Thymus (tissue), 11 donors: ENCODE data around the gene POLR2A. TPM values are rescaled to one million over a fixed set of nuclear protein-coding genes. Genes with fewer than 3 reads are reported as not detected.

Source experiments
- DNase-seq, 9 donors: peaks; one replicate each; pipeline ENCODE4 v3.0.0-alpha.2; 2013; ENCODE audit warnings: low spot score in 9 of 9, low read depth in 6 of 9, missing footprints in 1 of 9
- H3K27ac ChIP-seq, 2 donors: one replicate each; pipeline ENCODE4 v1.5.1; 2013; ENCODE audit warnings: control low read depth in 1 of 2, low read depth in 1 of 2, low read length in 1 of 2, mild to moderate bottlenecking in 1 of 2, moderate library complexity in 1 of 2
- H3K27me3 ChIP-seq, 2 donors: one replicate each; pipeline ENCODE4 v1.5.1; 2013; ENCODE audit warnings: low read length in 1 of 2; ENCODE audit not compliant: control insufficient read depth in 2 of 2, insufficient read depth in 1 of 2
- H3K36me3 ChIP-seq, 2 donors: one replicate each; pipeline ENCODE4 v1.5.1; 2013; ENCODE audit warnings: low read length in 1 of 2, mild to moderate bottlenecking in 1 of 2, moderate library complexity in 1 of 2; ENCODE audit not compliant: control insufficient read depth in 2 of 2, insufficient read depth in 2 of 2
- H3K4me1 ChIP-seq, 2 donors: one replicate each; pipeline ENCODE4 v1.5.1; 2013; ENCODE audit warnings: low read length in 2 of 2; ENCODE audit not compliant: control insufficient read depth in 2 of 2, insufficient read depth in 2 of 2
- H3K4me3 ChIP-seq, 2 donors: one replicate each; pipeline ENCODE4 v1.5.1; 2013; ENCODE audit warnings: low read length in 2 of 2, control low read depth in 1 of 2, mild to moderate bottlenecking in 1 of 2
- H3K9me3 ChIP-seq, 2 donors: one replicate each; pipeline ENCODE4 v1.5.1; 2013; ENCODE audit warnings: low read length in 1 of 2, mild to moderate bottlenecking in 1 of 2; ENCODE audit not compliant: control insufficient read depth in 2 of 2, insufficient read depth in 1 of 2
- WGBS: extraction: QIAGEN DNeasy Blood & Tissue Kit; methylation state at CpG from one replicate; pipeline ENCODE4 v1.1.7; 2013; 5-methylcytosine and 5-hydroxymethylcytosine counted together
- polyA plus RNA-seq: library from polyadenylated mRNA; stranded (reverse); fragments of 200-250 nt; gene quantifications from one replicate; pipeline ENCODE4 v1.2.3, GENCODE V29; 2013
- total RNA-seq: library from RNA; stranded (reverse); fragments of 120-200 nt; gene quantifications from one replicate; pipeline ENCODE4 v1.2.4, GENCODE V29; 2013
- donor health status: healthy.

Gene POLR2A
- total and polyA plus RNA-seq, 2 donors, result 23.5 to 33.5 TPM

- H3K27ac ChIP-seq, result no peak overlapping the region
- no peak overlapping the region for H3K4me3 ChIP-seq
Measured at GRCh38 chr17:7508145-7508544, 24.0 kb downstream of the POLR2A start.

GRCh38 chr17:7508846-7509245 is 24.7 kb downstream of the POLR2A start:
- Histone ChIP-seq H3K36me3 (peaks cover 78 to 98% of the 10 kb centered on the region in 2 donors), H3K27me3 (no peaks in the 10 kb centered on the region), H3K4me1 (no peaks in the 10 kb centered on the region), H3K4me3 (no peak overlapping the region), H3K9me3 (no peaks in the 10 kb centered on the region), H3K27ac (no peak overlapping the region)
- 98% methylated on average over 9 of the region's 9 CpGs for WGBS
- no peak for DNase-seq

More at GRCh38 chr17:7508145-7508544, 24.0 kb downstream of the POLR2A start:
- Histone ChIP-seq H3K36me3 (peaks cover 78 to 98% of the 10 kb centered on the region in 2 donors), H3K27me3 (no peaks in the 10 kb centered on the region), H3K9me3 (no peaks in the 10 kb centered on the region), H3K4me1 (no peaks in the 10 kb centered on the region)
- no peak for DNase-seq
- 92% methylated on average over 11 of the region's 11 CpGs for WGBS

DNA sequence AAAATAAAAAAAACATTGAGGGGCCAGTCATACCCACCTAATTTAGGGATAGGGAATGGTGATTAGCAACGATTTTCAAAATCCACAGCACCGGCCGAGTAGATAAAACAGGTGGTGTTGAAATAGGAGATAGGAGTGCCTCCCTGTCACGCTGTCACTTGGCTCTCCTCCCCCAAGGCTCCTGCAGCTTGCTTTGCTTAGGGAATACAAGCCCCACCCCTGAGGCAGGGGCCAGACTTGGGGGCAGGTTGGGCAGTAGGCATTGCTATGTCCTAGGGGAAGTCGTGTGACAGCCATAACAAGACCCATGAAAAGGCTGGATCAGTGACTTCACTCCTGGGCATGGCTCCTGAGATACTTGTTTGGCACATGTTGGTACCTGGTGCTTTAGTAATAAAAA is 25.8 kb downstream of the POLR2A start:
- Histone ChIP-seq H3K4me1 (no peaks in the 10 kb centered on the region), H3K9me3 (no peaks in the 10 kb centered on the region), H3K27ac (no peak overlapping the region), H3K27me3 (no peaks in the 10 kb centered on the region), H3K4me3 (no peak overlapping the region), H3K36me3 (peaks cover 80 to 96% of the 10 kb centered on the region in 2 donors)
- WGBS, result 98% methylated on average over 5 of the region's 5 CpGs
- DNase-seq, result no peak

DNA sequence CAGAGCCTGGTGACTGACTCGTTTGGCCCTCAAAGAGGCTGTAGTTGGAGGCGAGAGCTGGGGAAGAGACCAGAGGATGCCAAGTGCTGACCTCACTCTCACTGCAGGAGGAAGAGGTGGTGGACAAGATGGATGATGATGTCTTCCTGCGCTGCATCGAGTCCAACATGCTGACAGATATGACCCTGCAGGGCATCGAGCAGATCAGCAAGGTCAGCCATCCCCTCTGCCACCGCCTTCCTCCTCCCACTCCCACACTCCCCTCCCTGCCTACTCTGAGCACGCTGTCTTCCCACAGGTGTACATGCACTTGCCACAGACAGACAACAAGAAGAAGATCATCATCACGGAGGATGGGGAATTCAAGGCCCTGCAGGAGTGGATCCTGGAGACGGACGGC is 26.9 kb downstream of the POLR2A start:
- no peaks in the 10 kb centered on the region for H3K27me3 ChIP-seq
- DNase-seq, result no peak
- H3K4me1 ChIP-seq, result no peaks in the 10 kb centered on the region
- H3K4me3 ChIP-seq, result no peak overlapping the region
- no peaks in the 10 kb centered on the region for H3K9me3 ChIP-seq
- no peak overlapping the region for H3K27ac ChIP-seq
- WGBS, result 95% methylated on average over 10 of the region's 10 CpGs
- peaks cover 80 to 88% of the 10 kb centered on the region in 2 donors for H3K36me3 ChIP-seq

DNA sequence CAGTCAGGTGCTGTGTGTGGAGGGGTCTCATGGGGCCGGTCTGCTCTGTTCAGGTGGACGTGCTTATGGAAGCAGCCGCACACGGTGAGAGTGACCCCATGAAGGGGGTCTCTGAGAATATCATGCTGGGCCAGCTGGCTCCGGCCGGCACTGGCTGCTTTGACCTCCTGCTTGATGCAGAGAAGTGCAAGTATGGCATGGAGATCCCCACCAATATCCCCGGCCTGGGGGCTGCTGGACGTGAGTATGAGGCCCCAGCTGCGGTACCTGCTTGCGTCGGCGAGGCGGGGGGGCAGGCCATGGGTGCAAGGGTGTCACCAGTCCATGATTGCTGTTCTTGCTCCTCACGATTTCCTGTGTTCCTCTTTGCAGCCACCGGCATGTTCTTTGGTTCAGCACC is 27.9 kb downstream of the POLR2A start:
- no peak overlapping the region for H3K4me3 ChIP-seq
- DNase-seq, result no peak
- H3K27me3 ChIP-seq, result no peaks in the 10 kb centered on the region
- peaks cover 72 to 80% of the 10 kb centered on the region in 2 donors for H3K36me3 ChIP-seq
- H3K9me3 ChIP-seq, result no peaks in the 10 kb centered on the region
- no peaks in the 10 kb centered on the region for H3K4me1 ChIP-seq
- no peak overlapping the region for H3K27ac ChIP-seq
- WGBS, result 98% methylated on average over 15 of the region's 15 CpGs

DNA sequence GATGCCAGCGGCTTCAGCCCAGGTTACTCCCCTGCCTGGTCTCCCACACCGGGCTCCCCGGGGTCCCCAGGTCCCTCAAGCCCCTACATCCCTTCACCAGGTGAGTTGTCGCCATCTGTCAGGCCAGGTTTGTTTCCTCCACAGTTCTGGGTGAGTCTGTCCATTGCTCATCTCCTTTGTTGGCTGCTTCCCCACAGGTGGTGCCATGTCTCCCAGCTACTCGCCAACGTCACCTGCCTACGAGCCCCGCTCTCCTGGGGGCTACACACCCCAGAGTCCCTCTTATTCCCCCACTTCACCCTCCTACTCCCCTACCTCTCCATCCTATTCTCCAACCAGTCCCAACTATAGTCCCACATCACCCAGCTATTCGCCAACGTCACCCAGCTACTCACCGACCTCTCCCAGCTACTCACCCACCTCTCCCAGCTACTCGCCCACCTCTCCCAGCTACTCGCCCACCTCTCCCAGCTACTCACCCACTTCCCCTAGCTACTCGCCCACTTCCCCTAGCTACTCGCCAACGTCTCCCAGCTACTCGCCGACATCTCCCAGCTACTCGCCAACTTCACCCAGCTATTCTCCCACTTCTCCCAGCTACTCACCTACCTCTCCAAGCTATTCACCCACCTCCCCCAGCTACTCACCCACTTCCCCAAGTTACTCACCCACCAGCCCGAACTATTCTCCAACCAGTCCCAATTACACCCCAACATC is 28.8 kb downstream of the POLR2A start:
- no peak overlapping the region for H3K4me3 ChIP-seq
- DNase-seq, result no peak
- H3K4me1 ChIP-seq, result no peaks in the 10 kb centered on the region
- H3K27me3 ChIP-seq, result no peaks in the 10 kb centered on the region
- no peak overlapping the region for H3K27ac ChIP-seq
- WGBS, result 95% methylated on average over 20 of the region's 20 CpGs
- H3K9me3 ChIP-seq, result no peaks in the 10 kb centered on the region
- peaks cover 67 to 73% of the 10 kb centered on the region in 2 donors for H3K36me3 ChIP-seq

DNA sequence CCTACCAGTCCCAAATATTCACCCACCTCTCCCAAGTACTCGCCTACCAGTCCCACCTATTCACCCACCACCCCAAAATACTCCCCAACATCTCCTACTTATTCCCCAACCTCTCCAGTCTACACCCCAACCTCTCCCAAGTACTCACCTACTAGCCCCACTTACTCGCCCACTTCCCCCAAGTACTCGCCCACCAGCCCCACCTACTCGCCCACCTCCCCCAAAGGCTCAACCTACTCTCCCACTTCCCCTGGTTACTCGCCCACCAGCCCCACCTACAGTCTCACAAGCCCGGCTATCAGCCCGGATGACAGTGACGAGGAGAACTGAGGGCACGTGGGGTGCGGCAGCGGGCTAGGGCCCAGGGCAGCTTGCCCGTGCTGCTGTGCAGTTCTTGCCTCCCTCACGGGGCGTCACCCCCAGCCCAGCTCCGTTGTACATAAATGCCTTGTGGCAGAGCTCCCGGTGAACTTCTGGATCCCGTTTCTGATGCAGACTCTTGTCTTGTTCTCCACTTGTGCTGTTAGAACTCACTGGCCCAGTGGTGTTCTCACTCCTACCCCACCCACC is 29.8 kb downstream of the POLR2A start:
- Histone ChIP-seq H3K27ac (no peak overlapping the region), H3K4me1 (no peaks in the 10 kb centered on the region), H3K9me3 (no peaks in the 10 kb centered on the region), H3K27me3 (no peaks in the 10 kb centered on the region), H3K4me3 (no peak overlapping the region), H3K36me3 (peaks cover 58 to 63% of the 10 kb centered on the region in 2 donors)
- 95% methylated on average over 17 of the region's 17 CpGs for WGBS
- DNase-seq, result no peak

- Histone ChIP-seq H3K27me3 (no peaks in the 10 kb centered on the region), H3K36me3 (peaks cover 37 to 42% of the 10 kb centered on the region in 2 donors), H3K27ac (no peak overlapping the region), H3K4me1 (no peaks in the 10 kb centered on the region), H3K4me3 (no peak overlapping the region), H3K9me3 (no peaks in the 10 kb centered on the region)
- DNase-seq, result no peak
- WGBS, result 92% methylated on average over 13 of the region's 13 CpGs
Measured at GRCh38 chr17:7515911-7516610, 31.9 kb downstream of the POLR2A start.

DNA sequence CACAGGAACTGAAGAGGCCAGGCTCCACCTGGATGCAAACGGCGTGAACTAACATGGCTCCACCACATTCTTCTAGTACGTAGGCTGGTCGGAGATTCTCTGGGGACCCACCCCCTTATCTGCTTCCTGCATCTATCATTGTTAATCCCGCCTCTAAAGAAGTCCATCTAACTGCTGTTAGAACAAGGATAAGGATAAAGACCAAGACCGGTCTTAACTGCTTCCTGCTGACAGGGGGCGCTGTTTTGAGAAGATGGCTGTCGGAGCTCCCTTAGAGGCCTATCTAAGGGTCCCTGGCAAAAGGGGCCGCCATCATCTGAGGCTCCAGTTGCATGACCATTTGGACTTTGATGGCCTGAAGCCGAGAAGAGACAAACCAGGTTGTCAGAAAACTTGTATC is 38.9 kb downstream of the POLR2A start:
- no peaks in the 10 kb centered on the region for H3K36me3 ChIP-seq
- H3K4me3 ChIP-seq, result no peak overlapping the region
- H3K27me3 ChIP-seq, result no peaks in the 10 kb centered on the region
- H3K4me1 ChIP-seq, result no peaks in the 10 kb centered on the region
- 63% methylated on average over 10 of the region's 10 CpGs for WGBS
- H3K27ac ChIP-seq, result no peak overlapping the region
- peaks cover 0 to 18% of the 10 kb centered on the region in 2 donors for H3K9me3 ChIP-seq
- no peak for DNase-seq
